HepG2 (cell line): ENCODE measurements around the gene CAND2. TPM values are rescaled to one million over a fixed set of nuclear protein-coding genes. Genes with fewer than 3 reads are reported as not detected.

ENCODE experiments used
- FLYWCH1 ChIP-seq: sonication (generic); formaldehyde crosslinking; IDR thresholded peaks from 2 replicates; pipeline ENCODE4 v1.8.1; 2023; ENCODE audit warnings: mild to moderate bottlenecking, missing genetic modification reagents
- FOXK2 ChIP-seq: fragments of 450-650 bp; IDR thresholded peaks from 2 replicates; pipeline ENCODE4 v1.6.1; 2016
- HOXA3 ChIP-seq: sonication (generic); formaldehyde crosslinking; IDR thresholded peaks from 2 replicates; pipeline ENCODE4 v1.5.0; 2020; ENCODE audit warnings: missing genetic modification reagents
- NR2C2 ChIP-seq: sonication (generic); formaldehyde crosslinking; IDR thresholded peaks from 2 replicates; pipeline ENCODE4 v1.4.0; 2020; ENCODE audit warnings: missing genetic modification reagents, mild to moderate bottlenecking, moderate library complexity, borderline replicate concordance
- PHF21A ChIP-seq: sonication (generic); formaldehyde crosslinking; IDR thresholded peaks from 2 replicates; pipeline ENCODE4 v1.5.0; 2020; ENCODE audit warnings: mild to moderate bottlenecking, missing genetic modification reagents
- RFX1 ChIP-seq: fragments of 450-650 bp; IDR thresholded peaks from 2 replicates; pipeline ENCODE4 v1.6.1; 2017
- SIN3B ChIP-seq: fragments of 150-350 bp; IDR thresholded peaks from 2 replicates; pipeline ENCODE4 v1.6.1; 2014; ENCODE audit warnings: low read length
- SIX1 ChIP-seq: sonication (generic); formaldehyde crosslinking; IDR thresholded peaks from 2 replicates; pipeline ENCODE4 v1.4.0; 2020; ENCODE audit warnings: missing genetic modification reagents, borderline replicate concordance
- SMAD3 ChIP-seq: sonication (generic); formaldehyde crosslinking; IDR thresholded peaks from 2 replicates; pipeline ENCODE4 v1.4.0; 2020; ENCODE audit warnings: missing genetic modification reagents
- YEATS4 ChIP-seq: sonication (generic); formaldehyde crosslinking; IDR thresholded peaks from 2 replicates; pipeline ENCODE4 v1.4.0; 2020; ENCODE audit warnings: missing genetic modification reagents, borderline replicate concordance
- ZMYM4 ChIP-seq: sonication (generic); formaldehyde crosslinking; IDR thresholded peaks from 2 replicates; pipeline ENCODE4 v1.8.1; 2023; ENCODE audit warnings: mild to moderate bottlenecking, missing genetic modification reagents
- ZNF350 ChIP-seq: sonication (generic); formaldehyde crosslinking; IDR thresholded peaks from 2 replicates; pipeline ENCODE4 v1.4.0; 2020; ENCODE audit warnings: mild to moderate bottlenecking, low read depth, missing genetic modification reagents, borderline replicate concordance
- ZNF777 ChIP-seq: sonication (generic); formaldehyde crosslinking; IDR thresholded peaks from 2 replicates; pipeline ENCODE4 v1.4.0; 2020; ENCODE audit warnings: missing genetic modification reagents
- polyA plus RNA-seq, 8 experiments: library from polyadenylated mRNA; depleted of rRNA in 3 of 8; stranded (reverse) in 7 of 8; unstranded in 1 of 8; fragments of >200 nt; fragmentation: Illumina TruSeq in 4 of 8; extraction: Trizol in 4 of 8; gene quantifications; 2 replicates each; pipeline versions ENCODE4 v1.2.1 to v1.2.3, GENCODE V29; 2011 to 2016; ENCODE audit warnings: low read depth in 4 of 8, missing spikeins in 1 of 8, mixed read lengths in 1 of 8; ENCODE audit not compliant: insufficient read depth in 1 of 8
- total RNA-seq, 5 experiments: library from RNA; depleted of rRNA; stranded (reverse); fragments of >200 nt; fragmentation: Illumina TruSeq; extraction: Trizol; gene quantifications; 2 replicates each; pipeline ENCODE4 v1.2.3, GENCODE V29; 2016; ENCODE audit warnings: low read depth in 1 of 5
- TF ChIP-seq, protein P1 (sequence below): sonication (generic); formaldehyde crosslinking; conservative IDR thresholded peaks from 2 replicates; pipeline ENCODE4 v1.4.0; 2020; ENCODE audit warnings: missing genetic modification reagents
- TF ChIP-seq, protein P2 (sequence below): IDR thresholded peaks from 2 replicates; pipeline ENCODE4 v1.6.1; 2016; ENCODE audit warnings: missing biosample characterization, missing genetic modification reagents, low read depth
- TF ChIP-seq, protein P3 (sequence below): sonication (generic); formaldehyde crosslinking; IDR thresholded peaks from 2 replicates; pipeline ENCODE4 v1.4.0; 2020; ENCODE audit warnings: missing genetic modification reagents, borderline replicate concordance
- TF ChIP-seq, protein P4 (sequence below): sonication (generic); formaldehyde crosslinking; conservative IDR thresholded peaks from 2 replicates; pipeline ENCODE4 v1.4.0; 2020; ENCODE audit warnings: missing genetic modification reagents
- TF ChIP-seq, protein P5 (sequence below): sonication (generic); formaldehyde crosslinking; IDR thresholded peaks from 2 replicates; pipeline ENCODE4 v1.5.1; 2020; ENCODE audit warnings: mild to moderate bottlenecking, missing genetic modification reagents, borderline replicate concordance

CAND2 gene
- total and polyA plus RNA-seq, 2 of the 13 experiments (the other 11 are each of a cell fraction or from before 2014, with no cell fraction given): 0.01 TPM; not detected in 1

DNA sequence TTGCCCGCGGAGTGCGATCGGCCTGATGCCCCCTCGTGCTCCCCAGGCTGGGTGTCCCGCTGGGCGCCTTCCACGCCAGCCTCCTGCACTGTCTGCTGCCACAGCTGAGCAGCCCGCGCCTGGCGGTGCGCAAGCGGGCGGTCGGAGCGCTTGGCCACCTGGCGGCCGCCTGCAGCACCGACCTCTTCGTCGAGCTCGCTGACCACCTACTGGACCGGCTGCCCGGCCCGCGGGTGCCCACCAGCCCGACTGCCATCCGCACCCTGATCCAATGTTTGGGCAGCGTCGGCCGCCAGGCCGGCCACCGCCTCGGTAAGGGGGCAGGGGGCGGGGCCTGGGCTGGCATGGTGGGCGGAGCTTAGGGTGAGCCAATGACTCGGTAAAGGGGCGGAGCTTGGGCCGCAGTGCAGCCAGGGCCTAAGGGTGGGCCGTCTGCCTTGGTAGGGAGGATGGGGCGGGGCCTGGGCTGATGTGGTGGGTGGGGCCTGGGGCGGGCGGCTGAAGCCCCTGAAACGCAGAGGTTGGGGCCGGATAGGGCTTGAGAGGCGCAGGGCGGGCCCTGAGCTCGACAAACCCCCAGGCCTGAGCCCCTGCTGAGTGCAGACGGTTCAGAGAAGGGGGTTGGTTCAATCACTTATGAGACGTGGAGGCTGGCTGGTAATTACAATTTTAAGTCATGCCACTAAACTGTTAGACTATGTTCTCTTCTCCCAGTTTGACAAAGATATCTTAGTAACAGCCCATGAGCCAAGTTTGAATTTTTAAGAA is 13.7 kb downstream of the CAND2 start (continued):
- TF ChIP-seq, protein P1, sequence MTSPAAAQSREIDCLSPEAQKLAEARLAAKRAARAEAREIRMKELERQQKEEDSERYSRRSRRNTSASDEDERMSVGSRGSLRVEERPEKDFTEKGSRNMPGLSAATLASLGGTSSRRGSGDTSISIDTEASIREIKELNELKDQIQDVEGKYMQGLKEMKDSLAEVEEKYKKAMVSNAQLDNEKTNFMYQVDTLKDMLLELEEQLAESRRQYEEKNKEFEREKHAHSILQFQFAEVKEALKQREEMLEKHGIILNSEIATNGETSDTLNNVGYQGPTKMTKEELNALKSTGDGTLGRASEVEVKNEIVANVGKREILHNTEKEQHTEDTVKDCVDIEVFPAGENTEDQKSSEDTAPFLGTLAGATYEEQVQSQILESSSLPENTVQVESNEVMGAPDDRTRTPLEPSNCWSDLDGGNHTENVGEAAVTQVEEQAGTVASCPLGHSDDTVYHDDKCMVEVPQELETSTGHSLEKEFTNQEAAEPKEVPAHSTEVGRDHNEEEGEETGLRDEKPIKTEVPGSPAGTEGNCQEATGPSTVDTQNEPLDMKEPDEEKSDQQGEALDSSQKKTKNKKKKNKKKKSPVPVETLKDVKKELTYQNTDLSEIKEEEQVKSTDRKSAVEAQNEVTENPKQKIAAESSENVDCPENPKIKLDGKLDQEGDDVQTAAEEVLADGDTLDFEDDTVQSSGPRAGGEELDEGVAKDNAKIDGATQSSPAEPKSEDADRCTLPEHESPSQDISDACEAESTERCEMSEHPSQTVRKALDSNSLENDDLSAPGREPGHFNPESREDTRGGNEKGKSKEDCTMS: no peak
- TF ChIP-seq SIX1 (CRISPR knock-in tag): no peak
- no peak for TF ChIP-seq ZNF777 (CRISPR knock-in tag)
- TF ChIP-seq RFX1: no peak
- no peak for TF ChIP-seq NR2C2 (CRISPR knock-in tag)
- no peak for TF ChIP-seq PHF21A
- no peak for TF ChIP-seq FOXK2
- TF ChIP-seq, protein P2, sequence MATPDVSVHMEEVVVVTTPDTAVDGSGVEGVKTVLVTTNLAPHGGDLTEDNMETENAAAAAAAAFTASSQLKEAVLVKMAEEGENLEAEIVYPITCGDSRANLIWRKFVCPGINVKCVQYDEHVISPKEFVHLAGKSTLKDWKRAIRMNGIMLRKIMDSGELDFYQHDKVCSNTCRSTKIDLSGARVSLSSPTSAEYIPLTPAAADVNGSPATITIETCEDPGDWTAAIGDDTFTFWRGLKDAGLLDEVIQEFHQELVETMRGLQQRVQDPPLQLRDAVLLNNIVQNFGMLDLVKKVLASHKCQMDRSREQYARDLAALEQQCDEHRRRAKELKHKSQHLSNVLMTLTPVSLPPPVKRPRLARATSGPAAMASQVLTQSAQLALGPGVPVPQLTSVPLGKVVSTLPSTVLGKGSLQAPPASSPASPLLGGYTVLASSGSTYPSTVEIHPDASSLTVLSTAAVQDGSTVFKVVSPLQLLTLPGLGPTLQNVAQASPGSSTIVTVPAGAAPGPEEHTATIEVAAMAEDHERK: no peak
- TF ChIP-seq SMAD3 (CRISPR knock-in tag): no peak
- 0 out of 2 replicates have a peak, but pooled peaks have one; percentile 31 for TF ChIP-seq YEATS4 (CRISPR knock-in tag)
- peak; percentile 10; the same call in 1 of the 2 replicates for TF ChIP-seq HOXA3 (CRISPR knock-in tag)
- peak; percentile 62 for TF ChIP-seq ZMYM4 (CRISPR knock-in tag)
- TF ChIP-seq SIN3B: no peak
- TF ChIP-seq FLYWCH1 (CRISPR knock-in tag): no peak
- TF ChIP-seq, protein P3, sequence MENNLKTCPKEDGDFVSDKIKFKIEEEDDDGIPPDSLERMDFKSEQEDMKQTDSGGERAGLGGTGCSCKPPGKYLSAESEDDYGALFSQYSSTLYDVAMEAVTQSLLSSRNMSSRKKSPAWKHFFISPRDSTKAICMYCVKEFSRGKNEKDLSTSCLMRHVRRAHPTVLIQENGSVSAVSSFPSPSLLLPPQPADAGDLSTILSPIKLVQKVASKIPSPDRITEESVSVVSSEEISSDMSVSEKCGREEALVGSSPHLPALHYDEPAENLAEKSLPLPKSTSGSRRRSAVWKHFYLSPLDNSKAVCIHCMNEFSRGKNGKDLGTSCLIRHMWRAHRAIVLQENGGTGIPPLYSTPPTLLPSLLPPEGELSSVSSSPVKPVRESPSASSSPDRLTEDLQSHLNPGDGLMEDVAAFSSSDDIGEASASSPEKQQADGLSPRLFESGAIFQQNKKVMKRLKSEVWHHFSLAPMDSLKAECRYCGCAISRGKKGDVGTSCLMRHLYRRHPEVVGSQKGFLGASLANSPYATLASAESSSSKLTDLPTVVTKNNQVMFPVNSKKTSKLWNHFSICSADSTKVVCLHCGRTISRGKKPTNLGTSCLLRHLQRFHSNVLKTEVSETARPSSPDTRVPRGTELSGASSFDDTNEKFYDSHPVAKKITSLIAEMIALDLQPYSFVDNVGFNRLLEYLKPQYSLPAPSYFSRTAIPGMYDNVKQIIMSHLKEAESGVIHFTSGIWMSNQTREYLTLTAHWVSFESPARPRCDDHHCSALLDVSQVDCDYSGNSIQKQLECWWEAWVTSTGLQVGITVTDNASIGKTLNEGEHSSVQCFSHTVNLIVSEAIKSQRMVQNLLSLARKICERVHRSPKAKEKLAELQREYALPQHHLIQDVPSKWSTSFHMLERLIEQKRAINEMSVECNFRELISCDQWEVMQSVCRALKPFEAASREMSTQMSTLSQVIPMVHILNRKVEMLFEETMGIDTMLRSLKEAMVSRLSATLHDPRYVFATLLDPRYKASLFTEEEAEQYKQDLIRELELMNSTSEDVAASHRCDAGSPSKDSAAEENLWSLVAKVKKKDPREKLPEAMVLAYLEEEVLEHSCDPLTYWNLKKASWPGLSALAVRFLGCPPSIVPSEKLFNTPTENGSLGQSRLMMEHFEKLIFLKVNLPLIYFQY (CRISPR knock-in tag): peak; percentile 78
- TF ChIP-seq, protein P4, sequence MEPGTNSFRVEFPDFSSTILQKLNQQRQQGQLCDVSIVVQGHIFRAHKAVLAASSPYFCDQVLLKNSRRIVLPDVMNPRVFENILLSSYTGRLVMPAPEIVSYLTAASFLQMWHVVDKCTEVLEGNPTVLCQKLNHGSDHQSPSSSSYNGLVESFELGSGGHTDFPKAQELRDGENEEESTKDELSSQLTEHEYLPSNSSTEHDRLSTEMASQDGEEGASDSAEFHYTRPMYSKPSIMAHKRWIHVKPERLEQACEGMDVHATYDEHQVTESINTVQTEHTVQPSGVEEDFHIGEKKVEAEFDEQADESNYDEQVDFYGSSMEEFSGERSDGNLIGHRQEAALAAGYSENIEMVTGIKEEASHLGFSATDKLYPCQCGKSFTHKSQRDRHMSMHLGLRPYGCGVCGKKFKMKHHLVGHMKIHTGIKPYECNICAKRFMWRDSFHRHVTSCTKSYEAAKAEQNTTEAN (CRISPR knock-in tag): no peak
- TF ChIP-seq ZNF350 (CRISPR knock-in tag): peak; percentile 79
- TF ChIP-seq, protein P5, sequence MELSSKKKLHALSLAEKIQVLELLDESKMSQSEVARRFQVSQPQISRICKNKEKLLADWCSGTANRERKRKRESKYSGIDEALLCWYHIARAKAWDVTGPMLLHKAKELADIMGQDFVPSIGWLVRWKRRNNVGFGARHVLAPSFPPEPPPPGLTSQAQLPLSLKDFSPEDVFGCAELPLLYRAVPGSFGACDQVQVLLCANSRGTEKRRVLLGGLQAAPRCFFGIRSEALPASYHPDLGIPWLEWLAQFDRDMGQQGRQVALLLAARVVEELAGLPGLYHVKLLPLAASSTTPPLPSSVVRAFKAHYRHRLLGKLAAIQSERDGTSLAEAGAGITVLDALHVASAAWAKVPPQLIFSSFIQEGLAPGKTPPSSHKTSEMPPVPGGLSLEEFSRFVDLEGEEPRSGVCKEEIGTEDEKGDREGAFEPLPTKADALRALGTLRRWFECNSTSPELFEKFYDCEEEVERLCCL (CRISPR knock-in tag): no peak
